Activated T-helper 17 cell treated with anti-CD3 and anti-CD28 coated beads, Interleukin-2, amount 50 U/mL, for 72 hours (primary cell): ENCODE measurements around the gene DISP2. TPM values are rescaled to one million over a fixed set of nuclear protein-coding genes. Genes with fewer than 3 reads are reported as not detected.

Source experiments
- ATAC-seq: fragments of 150-1000 bp; cut with Tn5 transposase; replicated peaks from 2 replicates; pipeline ENCODE4 v1.10.0; 2021; ENCODE audit warnings: mild to moderate bottlenecking, moderate library complexity
- H3K27ac Mint-ChIP-seq: one replicate; pipeline ENCODE4 v1.8.0; 2022; ENCODE audit warnings: mixed read lengths
- H3K27me3 Mint-ChIP-seq: one replicate; pipeline ENCODE4 v1.8.0; 2022; ENCODE audit warnings: mixed read lengths
- H3K36me3 Mint-ChIP-seq: one replicate; pipeline ENCODE4 v1.8.0; 2022; ENCODE audit warnings: low read depth, mild to moderate bottlenecking, mixed read lengths
- H3K4me1 Mint-ChIP-seq: one replicate; pipeline ENCODE4 v1.8.0; 2022; ENCODE audit warnings: mixed read lengths
- H3K4me3 Mint-ChIP-seq: one replicate; pipeline ENCODE4 v1.8.0; 2022; ENCODE audit warnings: mild to moderate bottlenecking, mixed read lengths
- H3K9me3 Mint-ChIP-seq: one replicate; pipeline ENCODE4 v1.8.0; 2022; ENCODE audit warnings: mixed read lengths
- total RNA-seq, 2 donors: library from RNA; stranded (reverse); gene quantifications; one replicate each; pipeline ENCODE4 v1.2.3, GENCODE V29; 2022

The DISP2 gene
- total RNA-seq, 2 donors from 2014 or later: 0.11 to 1.6 TPM

DNA sequence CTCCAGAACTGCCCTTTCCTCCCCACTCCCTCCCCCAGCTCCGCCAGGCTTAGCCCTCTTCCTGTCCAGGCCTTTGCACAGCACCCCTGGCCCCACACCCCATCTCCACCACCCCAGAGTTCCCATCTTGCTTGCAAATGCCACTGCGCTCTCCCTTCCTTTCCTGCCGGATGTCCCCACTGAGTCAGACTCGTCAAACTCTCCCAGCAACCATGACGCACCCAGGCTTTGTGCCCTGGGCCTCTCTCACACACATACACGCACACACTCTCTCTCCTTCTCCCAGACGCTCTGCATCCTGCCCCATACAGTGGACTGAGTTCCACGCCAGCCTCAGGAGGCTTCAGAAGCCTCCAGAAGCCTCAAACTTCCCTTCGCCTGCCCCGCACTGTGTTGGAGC lies 14.5 kb upstream of the DISP2 start:
- H3K27me3 Mint-ChIP-seq: no peaks in the 10 kb centered on the region
- no peaks in the 10 kb centered on the region for H3K36me3 Mint-ChIP-seq
- no peak overlapping the region for H3K27ac Mint-ChIP-seq
- no peak for ATAC-seq
- H3K9me3 Mint-ChIP-seq: no peaks in the 10 kb centered on the region
- H3K4me1 Mint-ChIP-seq: no peaks in the 10 kb centered on the region
- H3K4me3 Mint-ChIP-seq: no peak overlapping the region

DNA sequence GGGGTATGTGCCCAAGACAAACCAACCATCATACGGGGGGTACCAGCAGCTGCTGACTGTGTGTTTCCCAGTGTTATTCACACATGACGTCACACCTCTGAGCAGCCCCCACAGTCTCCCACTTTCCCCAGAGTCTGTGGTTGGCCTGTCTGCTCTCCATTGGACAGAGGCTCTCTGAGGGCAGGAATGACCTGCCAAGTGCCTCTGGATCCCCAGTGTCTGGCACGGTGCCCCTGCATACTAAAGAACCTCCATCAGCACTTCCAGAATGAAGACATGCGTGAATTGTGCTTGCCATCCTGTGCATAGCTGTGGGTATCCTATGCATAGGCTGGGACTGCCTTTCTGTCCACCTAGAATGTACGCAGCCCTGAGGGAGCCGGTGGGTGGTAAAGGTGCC lies 13.8 kb upstream of the DISP2 start:
- H3K36me3 Mint-ChIP-seq: no peaks in the 10 kb centered on the region
- no peak for ATAC-seq

DNA sequence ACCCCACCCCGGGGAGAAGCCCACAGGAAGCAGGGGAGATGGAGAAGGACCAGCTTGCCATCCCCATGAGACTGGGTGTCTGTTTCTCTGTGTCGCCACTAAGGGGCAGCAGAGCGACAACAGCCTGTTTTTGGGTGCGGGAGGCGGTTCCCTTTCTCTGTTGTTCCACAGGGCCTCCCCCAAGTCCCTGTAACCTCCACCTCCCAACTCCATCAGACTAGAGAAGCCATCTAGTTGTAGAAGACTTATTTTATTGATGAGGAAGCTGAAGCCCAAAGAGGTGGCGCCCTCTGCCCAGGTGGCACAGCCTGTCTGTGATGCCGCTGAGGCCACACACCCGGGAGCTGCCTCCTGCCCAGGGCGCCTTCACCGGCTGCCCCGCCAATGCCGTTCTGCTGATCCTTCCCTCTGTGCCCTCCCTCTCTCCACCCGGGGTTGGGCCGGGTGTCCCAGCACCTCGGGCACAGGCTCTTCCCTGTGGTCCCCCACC lies 13.3 kb upstream of the DISP2 start:
- no peaks in the 10 kb centered on the region for H3K4me1 Mint-ChIP-seq

More for the DNA sequence above, 13.8 kb upstream of the DISP2 start:
- Mint-ChIP-seq H3K9me3 (no peaks in the 10 kb centered on the region), H3K4me1 (no peaks in the 10 kb centered on the region), H3K27ac (no peak overlapping the region), H3K27me3 (no peaks in the 10 kb centered on the region), H3K4me3 (no peak overlapping the region)

DNA sequence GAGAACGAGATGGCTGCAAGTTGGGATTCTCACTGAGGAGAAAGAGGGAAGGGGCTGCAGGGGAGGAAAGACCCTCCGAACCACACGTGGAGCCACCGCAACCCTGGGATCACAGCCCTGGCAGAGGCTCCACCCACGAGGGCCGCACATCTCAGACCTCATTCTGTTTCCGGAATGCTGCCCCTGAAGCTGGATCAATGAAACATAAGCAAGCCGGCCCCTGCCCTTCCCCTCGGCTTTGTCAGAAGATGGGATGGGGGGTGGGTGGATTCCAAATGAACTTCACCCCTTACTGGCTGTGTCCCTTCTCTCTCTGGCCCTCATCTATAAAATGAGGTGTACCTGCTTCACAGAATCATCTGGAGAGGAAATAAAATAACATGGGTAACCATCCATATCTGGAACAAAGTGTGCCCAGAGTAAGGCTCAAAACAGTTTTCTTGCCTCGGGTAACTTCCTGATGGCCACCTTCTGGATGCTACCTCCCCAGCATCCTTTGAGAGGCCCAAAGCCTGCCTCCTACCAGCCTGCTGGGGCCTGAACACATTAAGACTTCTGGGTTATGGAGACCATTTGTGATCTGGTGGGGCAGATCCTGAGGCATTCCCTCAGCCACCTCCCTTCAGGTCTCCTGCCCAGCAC lies 12.7 kb upstream of the DISP2 start:
- Mint-ChIP-seq H3K4me3 (no peak overlapping the region), H3K27ac (no peak overlapping the region), H3K9me3 (no peaks in the 10 kb centered on the region), H3K4me1 (no peaks in the 10 kb centered on the region), H3K27me3 (no peaks in the 10 kb centered on the region), H3K36me3 (no peaks in the 10 kb centered on the region)
- no peak for ATAC-seq

More for the DNA sequence above, 13.3 kb upstream of the DISP2 start:
- Mint-ChIP-seq H3K36me3 (no peaks in the 10 kb centered on the region), H3K27ac (no peak overlapping the region), H3K9me3 (no peaks in the 10 kb centered on the region), H3K4me3 (no peak overlapping the region), H3K27me3 (no peaks in the 10 kb centered on the region)
- ATAC-seq: peak; percentile 81

DNA sequence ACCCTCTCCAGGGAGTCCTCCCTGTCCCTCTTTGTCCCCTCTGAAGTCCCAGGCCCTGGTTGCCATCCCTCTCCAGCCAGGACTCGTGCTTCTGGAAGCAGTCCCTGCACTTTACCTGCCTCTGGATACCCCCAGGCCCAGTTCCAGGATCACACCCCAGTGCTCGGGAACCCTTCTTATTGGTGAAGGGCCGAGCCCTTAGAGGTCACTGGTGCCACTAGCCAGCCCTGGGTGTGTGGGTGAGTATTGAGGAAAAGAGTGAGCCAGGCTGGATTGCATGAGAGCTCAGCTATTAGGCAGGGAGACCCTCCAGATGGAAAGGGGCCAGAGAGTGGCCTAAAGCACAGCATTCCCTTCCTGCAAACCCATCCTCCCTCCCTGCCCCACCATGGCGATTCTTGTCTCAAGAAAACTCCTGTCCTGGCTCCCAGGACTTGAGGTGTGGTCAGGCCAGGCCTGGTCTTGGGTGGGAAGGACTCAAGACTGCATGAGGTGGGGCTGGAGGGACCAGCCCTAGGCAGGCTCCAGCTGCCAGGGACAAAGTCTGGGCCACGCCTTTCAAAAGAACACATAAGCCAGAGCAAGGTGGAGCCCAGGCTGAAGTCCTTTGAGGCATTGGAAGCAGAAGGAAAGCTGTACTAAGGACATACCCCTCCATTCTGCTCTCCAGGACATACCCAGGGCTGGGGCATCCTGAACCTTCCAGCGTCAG lies 12.0 kb upstream of the DISP2 start:
- H3K27ac Mint-ChIP-seq: no peak overlapping the region
- no peak for ATAC-seq
- no peak overlapping the region for H3K4me3 Mint-ChIP-seq
- no peaks in the 10 kb centered on the region for H3K27me3 Mint-ChIP-seq
- no peaks in the 10 kb centered on the region for H3K36me3 Mint-ChIP-seq
- no peaks in the 10 kb centered on the region for H3K4me1 Mint-ChIP-seq
- no peaks in the 10 kb centered on the region for H3K9me3 Mint-ChIP-seq

DNA sequence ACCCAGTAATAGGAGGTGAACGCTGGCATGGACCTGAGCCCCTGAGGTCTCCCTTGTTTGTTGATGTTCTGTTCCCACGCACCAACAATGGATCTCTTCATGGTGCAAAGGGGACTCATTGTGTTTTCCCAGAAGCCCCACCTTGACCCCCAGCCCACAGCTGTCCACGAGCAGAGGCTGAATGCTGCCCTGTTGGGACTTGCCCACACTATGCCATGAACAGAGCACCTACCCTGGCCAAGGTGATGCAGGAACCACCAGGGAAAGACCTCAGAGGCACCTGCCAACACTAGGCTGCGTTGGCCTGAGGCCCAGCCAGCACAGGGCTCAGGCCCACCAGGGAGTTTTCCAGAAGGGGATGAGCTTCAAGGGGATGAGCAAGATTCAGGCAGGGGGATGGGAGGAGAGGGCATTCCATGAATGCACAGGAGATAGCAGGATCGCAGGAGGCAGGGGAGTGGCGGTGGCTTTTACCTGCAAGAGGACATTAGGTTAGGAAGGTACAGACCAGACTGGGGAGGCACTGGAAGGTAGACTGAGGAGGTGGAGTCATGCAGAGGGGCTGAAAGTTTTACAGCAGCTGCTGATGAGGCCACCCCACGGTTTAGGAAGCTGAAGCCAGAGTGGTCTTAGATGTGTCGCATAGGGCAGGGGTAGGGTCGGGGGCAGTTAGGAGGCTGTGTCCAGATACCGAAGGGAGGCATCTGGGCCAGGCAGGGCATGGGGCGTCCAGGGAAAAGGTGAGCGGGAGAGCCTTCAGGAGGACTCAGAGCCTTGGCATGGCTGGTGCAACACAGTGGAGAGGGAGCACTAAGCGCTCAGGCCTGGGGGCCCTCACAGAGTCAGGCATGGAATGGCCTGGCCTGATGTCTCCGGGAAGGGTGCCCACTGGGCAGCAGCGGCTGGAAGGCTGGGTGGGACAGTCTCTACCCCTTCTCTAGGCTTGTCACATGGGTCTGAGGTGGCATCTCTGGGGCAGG lies 11.2 kb upstream of the DISP2 start:
- Mint-ChIP-seq H3K9me3 (no peaks in the 10 kb centered on the region), H3K27ac (peak overlapping the region; percentile 50), H3K27me3 (no peaks in the 10 kb centered on the region), H3K4me1 (no peaks in the 10 kb centered on the region), H3K36me3 (no peaks in the 10 kb centered on the region), H3K4me3 (no peak overlapping the region)
- no peak for ATAC-seq

DNA sequence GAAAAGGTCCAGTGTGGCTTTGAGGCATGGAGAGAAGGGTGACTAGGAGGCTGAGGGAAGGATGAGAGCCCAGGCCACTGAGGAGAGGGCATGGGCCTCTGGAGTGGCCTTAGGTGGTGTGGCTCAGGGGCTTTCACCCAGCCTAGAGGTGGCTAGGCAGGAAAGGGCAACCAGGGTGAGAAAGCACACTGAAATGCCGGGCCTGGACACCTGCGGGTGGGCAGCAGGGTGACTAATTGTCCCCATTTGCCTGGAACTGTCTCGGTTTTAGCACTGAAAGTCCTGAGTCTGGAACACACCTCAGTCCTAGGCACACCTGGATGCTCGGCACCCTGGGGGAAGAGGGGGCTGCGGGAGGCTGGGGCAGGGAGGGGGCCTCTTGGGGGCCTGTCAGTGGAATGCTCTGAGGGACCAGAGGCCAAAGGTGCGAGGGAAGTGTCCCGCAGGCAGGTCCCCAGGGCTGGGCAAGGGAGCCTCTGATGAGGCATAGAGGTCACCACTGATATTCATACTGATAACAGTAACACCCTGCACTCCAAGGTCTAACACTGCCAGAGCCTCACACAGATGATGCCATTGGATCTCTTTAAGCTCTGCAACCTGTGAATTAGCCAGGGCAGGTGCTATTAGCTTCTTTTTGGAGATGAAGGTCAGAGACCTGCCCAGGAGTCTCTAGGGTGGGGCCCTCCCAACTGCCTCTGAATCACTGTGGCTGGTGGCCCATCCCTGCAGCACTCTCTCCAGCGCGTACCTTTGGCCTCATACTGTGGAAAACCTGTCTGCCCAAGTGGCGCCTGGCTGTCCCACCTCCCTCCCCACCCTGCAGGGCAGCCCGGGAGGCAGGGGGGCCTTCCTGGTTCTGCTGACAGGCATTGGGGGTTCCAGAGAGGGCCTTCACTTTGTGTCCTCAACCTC lies 10.2 kb upstream of the DISP2 start:
- Mint-ChIP-seq H3K4me3 (no peak overlapping the region), H3K27ac (peak overlapping the region; percentile 50), H3K4me1 (no peaks in the 10 kb centered on the region), H3K27me3 (no peaks in the 10 kb centered on the region), H3K9me3 (no peaks in the 10 kb centered on the region), H3K36me3 (no peaks in the 10 kb centered on the region)
- ATAC-seq: no peak

DNA sequence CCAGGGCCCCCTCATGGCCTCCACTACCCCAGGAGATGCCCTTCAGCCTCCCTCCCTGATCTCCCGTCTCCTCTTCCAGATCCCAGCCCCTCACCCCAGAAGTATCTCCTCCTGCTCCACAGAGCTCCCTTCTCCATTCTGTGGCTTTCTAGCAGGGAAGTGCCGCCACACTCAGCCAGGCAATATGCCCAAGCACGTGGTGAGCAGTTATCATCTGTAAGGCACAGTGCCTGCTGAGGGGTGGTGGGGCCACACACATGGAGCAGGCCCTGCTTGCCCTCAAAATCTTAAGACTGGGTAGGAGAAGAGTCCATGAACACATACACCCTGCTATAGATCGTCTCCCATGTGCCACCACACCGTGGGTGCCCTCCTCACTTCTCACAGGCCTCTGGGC lies 9.5 kb upstream of the DISP2 start:
- Mint-ChIP-seq H3K4me1 (no peaks in the 10 kb centered on the region), H3K27me3 (no peaks in the 10 kb centered on the region), H3K4me3 (no peak overlapping the region), H3K27ac (no peak overlapping the region), H3K9me3 (no peaks in the 10 kb centered on the region), H3K36me3 (no peaks in the 10 kb centered on the region)
- no peak for ATAC-seq

DNA sequence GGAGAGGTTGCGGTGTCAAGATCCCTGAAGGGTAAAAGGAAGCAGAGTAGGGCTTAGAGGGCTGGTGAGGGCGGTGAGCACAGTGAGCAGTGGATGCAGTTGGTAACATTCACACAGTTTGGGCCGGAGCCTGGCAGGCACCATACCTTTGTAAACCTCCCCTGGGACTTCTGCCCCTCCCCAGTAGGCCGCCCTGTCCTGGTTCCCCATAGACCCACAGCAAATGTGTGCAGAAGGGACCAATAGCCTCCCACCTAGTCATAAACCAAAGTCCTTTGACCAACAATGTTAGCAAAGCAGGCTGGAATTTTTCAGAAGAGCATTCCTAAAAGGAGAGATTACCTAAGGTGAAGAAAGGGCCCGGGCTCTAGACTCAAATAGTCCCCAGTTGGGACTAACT lies 8.9 kb upstream of the DISP2 start:
- no peaks in the 10 kb centered on the region for H3K27me3 Mint-ChIP-seq
- no peaks in the 10 kb centered on the region for H3K36me3 Mint-ChIP-seq
- H3K4me3 Mint-ChIP-seq: no peak overlapping the region
- H3K9me3 Mint-ChIP-seq: no peaks in the 10 kb centered on the region
- H3K4me1 Mint-ChIP-seq: no peaks in the 10 kb centered on the region
- ATAC-seq: no peak
- H3K27ac Mint-ChIP-seq: peak overlapping the region; percentile 59

DNA sequence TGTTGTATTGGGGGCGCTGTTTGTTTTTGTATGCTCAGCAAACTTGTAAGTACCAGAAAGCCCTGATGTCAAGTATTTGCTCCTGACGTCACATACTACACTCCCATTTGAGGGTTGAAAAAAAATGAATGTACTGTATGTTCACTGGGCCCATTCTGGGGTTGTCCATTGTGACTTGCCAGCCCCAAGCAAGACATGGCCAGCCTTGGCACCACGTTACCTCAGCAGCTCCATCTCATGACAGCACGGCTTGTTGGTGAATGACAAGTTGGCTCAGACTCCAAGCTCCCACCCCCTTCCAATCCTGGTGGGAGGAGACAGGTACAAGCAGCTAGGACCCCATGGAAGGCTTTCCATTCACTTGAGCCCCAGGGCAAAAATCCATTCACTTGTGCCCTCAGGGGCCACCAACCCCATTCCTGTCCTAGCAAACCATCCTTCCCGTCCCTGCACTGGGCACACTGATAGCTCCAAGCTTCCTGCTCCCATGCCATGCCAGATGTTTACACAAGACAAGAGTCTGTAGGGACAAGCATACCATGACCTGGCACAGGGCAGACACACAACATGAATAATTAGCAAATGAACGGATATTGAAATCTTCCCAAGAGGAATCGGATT lies 5.6 kb upstream of the DISP2 start:
- H3K4me3 Mint-ChIP-seq: no peak overlapping the region
- no peak for ATAC-seq
- no peaks in the 10 kb centered on the region for H3K36me3 Mint-ChIP-seq
- H3K4me1 Mint-ChIP-seq: peaks cover 9% of the 10 kb centered on the region
- H3K9me3 Mint-ChIP-seq: no peaks in the 10 kb centered on the region
- peaks cover 8% of the 10 kb centered on the region for H3K27me3 Mint-ChIP-seq
- H3K27ac Mint-ChIP-seq: no peak overlapping the region

DNA sequence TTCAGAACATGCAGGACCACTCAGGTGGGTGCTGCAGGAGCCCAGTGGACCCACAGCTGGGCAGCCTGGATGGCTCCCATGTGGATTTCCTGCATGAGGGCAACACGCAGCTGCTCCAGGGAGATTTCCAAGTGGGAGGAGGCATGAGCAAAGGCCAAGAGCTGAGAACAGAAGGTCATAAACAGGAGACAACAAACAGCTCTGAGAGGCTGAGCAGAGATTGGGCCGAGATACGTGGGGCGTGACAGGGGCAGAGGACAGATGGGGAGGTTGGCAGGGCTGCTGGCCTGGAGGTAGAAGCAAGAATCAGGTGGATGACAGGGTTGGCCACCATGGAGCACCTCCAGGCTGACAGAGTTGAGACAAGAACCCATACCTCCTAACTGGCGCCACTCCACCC lies 4.3 kb upstream of the DISP2 start:
- H3K27me3 Mint-ChIP-seq: peaks cover 8% of the 10 kb centered on the region
- peaks cover 9% of the 10 kb centered on the region for H3K4me1 Mint-ChIP-seq
- no peaks in the 10 kb centered on the region for H3K9me3 Mint-ChIP-seq
- H3K36me3 Mint-ChIP-seq: no peaks in the 10 kb centered on the region
- H3K27ac Mint-ChIP-seq: no peak overlapping the region
- no peak overlapping the region for H3K4me3 Mint-ChIP-seq
- ATAC-seq: no peak

DNA sequence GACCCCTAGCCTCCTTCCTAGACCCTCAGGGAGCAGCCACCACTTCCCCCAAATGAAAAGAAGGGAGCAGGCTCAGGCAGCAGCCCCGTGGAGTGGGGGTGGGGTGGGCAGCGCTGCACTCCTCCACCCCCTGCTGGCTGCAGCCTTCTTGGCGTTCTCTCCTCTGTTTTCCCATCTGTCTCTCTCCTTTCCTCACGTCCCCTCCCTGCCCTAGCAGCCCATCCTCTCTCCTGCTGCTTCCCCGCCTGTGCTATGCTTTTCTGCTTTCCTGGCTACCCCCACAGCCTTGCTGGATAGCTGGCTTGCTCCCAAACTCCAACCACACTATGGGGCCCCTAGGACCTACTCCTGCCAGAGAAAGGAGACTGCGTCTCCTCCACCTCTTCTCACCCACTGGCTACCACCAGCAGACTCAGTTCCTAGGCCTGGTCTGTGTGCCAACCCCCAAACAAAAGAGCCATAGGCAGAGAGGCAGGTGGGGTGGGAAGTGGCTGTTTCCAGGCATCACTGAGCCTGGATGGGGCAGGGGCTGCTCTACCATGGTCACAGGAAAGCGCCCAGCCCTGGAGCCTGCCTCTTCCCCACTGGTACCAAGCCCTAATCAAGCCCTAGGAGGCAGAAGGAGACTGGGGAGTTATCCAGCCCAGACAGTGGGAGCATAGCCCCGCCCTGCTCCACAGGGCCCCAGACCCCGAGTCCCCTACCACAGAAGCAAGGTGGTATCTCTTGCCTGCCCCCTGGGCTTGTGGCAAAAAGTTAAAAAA lies 3.4 kb upstream of the DISP2 start:
- Mint-ChIP-seq H3K36me3 (no peaks in the 10 kb centered on the region), H3K27ac (no peak overlapping the region), H3K4me1 (peaks cover 9% of the 10 kb centered on the region), H3K9me3 (no peaks in the 10 kb centered on the region), H3K4me3 (no peak overlapping the region), H3K27me3 (peaks cover 8% of the 10 kb centered on the region)
- ATAC-seq: no peak
